GDM1 (cell line): ENCODE data around the gene SPC24.
"Not testable (repeated sequence)": the region's sequence is repeated elsewhere in the genome, so short reads cannot be mapped to it uniquely, and the experiment has no call there.

Source experiments
- DNase-seq: peaks from one replicate; lab custom pipeline; 2025; lab: John Stamatoyannopoulos, UW

Gene SPC24

DNA sequence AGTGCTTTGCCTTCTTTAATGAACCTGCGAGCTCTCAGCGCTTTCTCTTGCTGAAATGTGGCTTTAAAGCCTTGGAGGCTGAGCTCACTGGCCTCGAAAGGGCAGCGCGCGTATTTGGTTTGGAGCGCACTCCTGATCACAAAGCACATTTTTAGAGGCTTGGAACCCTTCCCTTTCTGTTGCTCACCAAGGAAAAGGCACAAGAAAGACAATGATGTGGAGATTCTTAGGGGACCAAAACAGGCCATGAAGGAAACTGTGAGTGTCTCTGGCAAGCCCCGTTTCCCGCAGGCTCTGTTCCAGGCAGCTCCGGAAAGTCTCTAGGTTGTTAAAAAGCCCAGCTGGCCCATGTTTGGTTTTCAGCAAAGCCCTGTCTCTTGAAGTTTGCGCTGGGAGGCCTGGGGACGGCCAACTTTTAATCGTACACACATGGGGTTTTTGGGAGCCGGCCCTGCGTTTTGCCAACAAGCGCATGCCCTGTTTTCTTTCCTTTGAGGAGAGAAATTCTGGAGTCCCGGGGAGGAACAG is 9.4 kb upstream of the SPC24 start:
- DNase-seq = no peak

DNA sequence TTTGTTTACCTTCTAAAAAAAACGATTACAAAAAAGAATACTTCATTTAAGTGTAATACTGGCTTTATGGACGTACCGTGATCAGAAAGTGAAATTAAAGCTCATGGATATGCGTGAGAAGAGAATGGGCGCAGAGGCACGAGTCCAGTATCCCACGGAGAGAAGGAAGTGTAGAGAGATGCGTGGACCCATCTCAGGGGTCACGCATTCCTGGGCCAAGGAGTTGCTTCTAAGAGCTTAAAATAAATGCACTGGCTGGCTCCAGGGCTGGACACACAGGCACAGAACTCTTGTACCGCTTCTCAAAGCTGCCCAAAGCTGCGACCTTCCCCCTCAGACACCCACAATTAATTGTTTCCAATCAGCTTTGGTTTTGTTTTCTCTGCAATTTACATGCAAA is 8.7 kb upstream of the SPC24 start:
- DNase-seq = no peak

DNA sequence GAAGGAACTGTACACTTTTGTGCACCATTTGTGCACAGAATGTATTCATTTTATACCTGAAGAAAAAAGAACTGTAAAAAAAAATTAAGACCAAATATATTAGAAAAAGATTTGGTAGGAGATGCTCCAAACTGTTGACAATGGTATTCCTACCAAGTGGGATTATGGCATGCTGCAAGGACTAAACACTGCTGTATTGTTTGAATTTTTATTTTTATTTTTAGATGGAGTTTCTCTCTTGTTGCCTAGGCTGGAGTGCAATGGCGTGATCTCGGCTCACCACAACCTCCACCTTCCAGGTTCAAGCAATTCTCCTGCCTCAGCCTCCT is 4.8 kb upstream of the SPC24 start:
- DNase-seq = not testable (repeated sequence)

DNA sequence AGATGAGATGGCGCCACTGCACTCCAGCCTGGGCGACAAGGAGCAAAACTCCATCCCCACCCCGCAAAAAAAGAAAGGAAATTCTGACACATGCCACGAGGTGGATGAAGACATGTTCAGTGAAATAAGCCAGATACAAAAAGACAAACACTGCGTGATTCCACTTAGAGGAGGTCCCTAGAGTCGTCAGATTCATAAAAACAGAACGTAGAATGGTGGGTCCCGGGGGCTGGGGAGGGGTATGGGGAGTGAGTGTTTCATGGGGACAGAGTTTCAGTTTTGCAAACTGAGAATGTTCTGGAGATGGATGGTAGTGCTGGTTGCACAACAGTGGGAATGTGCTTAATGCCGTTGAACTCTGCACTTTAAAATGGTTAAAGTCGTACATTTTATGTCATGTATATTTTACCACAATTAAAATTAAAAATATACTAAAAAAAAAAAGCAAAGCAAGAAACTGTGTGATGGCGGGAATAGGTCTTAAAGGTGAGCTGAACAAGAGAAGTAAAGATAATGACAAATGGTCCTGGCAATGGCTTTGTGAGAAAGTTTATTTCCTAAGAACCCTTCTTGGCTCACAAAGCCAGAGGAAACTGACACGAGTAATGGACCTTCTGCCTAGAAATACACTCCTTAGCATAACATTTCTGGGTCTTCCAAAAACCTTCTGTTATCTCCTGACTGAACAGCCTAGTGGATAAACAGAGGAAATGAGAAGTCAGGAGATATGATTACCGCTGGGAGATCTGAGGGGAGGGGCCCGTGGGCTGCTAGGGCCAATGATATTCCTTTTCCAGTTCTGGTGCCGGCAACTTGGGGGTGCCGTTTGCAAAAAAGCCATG is 4.2 kb upstream of the SPC24 start:
- no peak for DNase-seq

DNA sequence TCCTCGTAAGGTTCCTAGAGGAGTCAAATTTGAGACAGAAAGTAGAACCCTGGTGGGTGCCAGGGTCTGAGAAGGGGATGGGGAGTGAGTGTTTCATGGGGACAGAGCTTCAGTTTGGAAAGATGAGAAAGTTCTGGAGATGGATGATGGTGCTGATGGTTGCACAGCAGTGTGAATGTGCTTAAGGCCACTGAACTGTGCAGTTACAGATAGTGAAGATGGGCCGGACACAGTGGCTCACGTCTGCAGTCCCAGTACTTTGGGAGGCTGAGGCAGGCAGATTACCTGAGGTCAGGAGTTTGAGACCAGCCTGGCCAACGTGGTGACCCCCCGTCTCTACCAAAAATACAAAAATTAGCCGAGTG is 917 bp downstream of the SPC24 start:
- DNase-seq = no peak

DNA sequence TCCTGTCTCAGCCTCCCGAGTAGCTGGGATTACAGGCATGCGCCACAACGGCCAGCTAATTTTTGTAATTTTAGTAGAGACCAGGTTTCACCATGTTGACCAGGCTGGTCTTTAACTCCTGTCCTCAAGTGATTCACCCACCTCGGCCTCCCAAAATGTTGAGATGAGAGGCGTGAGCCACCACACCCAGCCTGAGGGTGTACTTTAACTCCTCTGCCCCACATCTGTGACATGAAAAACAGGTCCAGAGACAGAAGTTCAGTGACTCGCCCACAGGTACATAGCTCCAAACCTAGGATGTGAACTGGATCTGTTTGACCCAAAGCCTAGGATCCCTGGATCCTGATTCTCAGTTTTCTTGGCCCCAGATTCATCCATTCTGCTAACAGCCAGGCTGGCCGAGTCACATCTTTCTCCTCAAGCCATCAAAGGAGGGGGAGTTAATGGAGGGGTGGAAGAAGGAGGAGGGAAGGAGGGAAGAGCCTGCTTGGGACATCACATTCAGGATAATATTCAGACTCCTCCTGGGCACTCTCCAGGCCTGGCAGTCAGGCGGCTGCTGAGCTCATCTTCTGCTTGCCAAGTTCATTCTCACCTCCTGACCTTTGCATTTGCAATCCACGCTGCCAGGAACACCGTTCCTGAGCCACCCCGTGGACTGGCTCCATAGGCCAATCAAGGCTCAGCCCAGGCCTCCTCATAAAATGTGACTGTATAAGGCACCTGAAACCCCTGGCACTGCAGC is 3.1 kb downstream of the SPC24 start:
- DNase-seq = no peak

DNA sequence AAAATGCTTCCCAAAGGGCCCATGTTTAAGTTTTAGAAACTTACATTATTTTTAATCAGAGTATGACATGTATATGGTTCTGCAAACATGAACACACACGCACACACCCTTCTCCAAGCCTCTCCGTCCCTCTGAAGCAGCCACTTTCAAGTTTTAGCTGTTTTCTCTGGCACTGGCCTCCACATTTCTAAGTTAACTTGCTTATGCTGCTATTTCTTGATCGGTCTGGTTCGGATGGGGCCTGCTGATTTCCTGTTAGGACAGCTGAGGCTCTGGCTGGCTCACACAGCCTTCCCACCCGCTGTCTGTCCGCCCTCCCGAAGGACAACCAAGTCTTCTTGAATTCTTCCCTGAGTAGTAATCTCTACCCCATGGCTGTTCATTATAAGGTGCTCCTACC is 4.4 kb downstream of the SPC24 start:
- DNase-seq = no peak

DNA sequence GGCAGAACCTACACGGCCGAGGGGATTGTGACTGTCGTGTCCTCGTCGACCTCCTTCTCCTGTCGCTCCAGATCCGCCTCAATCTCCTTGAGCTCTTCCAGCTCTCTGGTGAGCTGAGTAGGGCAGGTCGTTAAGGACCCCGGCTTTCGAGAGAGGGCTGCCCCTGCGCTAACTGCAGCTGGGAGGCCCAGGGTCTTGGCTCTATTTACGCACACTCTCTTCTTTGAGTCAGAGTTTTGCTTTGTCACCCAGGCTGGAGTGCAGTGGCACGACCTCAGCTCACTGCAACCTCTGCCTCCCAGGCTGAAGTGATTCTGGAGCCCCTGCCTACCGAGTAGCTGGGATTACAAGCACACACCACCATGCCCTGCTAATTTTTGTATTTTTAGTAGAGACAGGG is 7.6 kb downstream of the SPC24 start:
- no peak for DNase-seq

DNA sequence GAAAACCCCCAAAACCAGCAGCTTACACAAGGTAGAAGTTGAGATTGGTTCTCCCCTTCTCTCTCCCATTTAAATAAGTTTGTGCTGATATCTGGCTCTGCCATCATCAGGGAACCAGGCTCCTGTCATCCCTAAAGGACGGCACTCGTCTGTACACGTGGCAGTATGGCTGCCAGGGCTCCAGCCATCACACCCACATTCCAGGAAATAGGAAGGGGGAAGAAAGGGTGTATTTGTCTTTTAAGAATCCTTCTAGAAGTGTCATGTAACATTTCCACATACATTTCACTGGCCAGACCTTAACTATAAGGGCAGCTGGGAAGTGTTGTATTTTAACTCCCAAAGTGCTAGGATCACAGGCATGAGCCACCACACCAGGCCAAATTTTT is 10.1 kb downstream of the SPC24 start:
- no peak for DNase-seq

DNA sequence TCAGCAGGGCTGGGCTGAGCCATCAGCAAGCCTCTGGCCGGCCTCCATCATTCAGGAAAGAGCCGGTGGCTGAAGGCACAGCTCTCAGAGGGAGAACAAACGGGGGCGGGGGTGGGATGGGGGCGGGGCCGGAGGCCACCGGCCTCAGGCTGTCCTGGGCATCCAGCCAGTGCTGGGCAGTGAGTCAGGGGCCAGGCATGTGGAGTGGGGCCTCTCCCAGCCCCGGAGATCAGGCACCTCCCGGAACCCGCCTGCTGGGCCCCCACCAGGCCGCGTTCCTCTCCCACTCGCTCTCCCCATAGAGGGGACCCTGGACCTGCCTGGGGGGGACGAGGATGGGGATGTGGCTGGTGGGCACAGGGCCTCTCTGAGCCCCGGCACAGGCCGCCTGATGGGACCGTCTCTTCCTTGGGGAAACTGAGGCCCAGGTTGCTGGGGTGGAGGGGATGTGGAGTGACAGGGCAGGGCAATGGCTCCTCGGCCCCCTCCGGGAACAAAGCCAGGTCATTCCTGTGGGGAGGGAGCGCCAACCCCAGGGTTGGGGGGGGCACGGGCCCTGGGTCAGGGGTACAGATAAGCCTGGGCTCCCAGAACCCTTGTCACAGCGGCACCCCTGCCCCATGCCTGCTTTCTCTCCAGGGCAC is 12.9 kb downstream of the SPC24 start:
- DNase-seq = no peak

DNA sequence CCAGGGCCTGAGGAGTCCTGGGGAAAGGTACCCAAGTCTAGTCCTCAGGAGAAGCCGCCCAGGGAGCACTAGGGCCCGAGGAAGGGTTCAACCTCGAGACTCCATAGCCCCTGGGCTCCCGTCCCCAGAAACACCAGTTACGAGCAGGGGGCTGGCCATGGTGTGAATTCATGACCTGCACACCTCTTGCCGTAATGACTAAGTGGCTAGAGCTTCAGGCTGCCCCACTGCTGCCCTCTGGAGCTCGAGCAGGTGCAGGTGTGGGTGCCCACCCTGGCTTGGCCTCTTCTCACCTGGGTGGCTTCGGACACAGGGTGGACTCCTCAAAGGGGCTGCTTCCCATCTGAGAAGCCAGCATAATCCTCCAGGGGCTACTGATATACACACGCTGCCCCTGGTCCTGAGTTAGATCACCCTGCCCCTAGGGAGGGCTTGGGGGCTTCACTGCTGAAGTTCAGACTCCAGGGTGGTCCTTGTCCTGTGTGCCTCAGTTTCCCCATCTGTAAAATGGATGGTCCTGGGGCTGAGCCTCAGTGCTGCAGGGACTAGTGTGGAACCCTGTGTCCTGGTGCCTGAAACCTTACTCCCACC is 13.6 kb downstream of the SPC24 start:
- no peak for DNase-seq

DNA sequence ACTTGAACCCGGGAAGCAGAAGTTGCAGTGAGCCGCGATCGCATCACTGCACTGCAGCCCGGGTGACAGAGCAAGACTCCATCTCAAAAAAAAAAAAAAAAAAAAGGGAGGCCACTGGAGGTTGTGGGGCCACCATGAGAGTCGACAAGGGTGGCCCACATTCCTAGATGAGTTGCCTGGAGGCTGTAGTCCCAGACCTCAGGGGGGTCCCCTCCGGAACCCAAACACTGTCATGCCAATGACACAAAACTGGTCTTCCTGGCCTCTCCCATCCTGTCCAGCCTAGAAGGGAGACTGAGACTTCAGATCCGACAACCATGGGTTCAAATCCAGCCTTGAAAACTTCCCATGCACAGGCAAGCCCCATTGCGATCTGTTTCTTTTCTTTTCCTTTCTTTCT is 14.7 kb downstream of the SPC24 start:
- DNase-seq = no peak

DNA sequence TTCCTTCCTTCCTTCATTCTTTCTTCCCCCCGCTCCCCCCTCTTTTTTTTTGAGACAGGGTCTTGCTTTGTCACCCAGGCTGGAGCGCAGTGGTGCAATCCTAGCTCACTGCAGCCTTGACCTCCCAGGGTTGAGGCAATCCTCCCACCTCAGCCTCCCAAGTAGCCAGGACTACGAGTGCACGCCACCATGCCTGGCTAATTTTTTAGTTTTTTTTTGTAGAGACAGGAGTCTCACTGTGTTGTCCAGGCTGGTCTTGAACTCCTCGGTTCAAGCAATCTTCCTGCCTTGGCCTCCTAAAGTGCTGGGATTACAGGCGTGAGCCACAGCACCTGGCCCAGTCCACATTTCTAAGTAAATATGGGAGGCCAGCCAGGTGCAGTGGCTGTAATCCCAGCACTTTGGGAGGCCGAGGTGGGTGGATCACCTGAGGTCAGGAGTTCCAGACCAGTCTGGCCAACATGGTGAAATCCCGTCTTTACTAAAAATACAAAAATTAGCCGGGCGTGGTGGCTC is 15.5 kb downstream of the SPC24 start:
- DNase-seq = not testable (repeated sequence)

DNA sequence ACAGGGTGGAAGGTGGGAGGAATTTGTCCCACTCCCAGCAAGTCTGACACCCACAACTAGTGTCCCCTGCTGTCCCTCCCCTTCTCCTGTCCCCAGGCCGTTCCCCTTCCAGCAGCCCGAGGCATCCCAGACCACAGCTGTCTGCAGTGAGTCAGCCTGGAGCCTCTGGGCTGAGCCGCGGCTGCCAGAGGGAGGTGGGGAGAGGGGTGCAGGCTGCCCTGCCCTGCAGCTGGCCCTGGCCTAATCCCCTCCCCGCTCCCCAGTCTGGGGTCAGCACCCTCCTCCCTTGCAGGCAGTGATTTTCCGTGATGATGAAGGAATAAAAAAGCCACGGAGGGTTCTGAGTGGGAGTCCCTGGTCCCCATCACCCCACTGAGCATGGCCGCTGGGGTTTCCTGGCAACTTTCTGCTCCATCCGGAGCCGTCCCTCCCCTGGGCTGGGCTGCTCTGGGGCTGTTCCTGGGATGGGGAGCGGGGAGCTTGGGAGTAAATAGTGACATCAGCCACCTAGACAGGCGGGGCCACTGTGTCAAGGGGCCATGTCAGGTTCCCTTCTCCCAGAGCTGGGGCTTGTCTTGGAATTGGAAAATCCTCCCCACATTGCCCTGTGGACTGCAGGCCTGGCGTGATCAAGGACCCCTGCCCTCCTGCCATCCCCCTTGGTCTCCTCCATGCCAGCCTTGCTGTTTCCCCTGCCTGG is 16.8 kb downstream of the SPC24 start:
- DNase-seq = no peak

DNA sequence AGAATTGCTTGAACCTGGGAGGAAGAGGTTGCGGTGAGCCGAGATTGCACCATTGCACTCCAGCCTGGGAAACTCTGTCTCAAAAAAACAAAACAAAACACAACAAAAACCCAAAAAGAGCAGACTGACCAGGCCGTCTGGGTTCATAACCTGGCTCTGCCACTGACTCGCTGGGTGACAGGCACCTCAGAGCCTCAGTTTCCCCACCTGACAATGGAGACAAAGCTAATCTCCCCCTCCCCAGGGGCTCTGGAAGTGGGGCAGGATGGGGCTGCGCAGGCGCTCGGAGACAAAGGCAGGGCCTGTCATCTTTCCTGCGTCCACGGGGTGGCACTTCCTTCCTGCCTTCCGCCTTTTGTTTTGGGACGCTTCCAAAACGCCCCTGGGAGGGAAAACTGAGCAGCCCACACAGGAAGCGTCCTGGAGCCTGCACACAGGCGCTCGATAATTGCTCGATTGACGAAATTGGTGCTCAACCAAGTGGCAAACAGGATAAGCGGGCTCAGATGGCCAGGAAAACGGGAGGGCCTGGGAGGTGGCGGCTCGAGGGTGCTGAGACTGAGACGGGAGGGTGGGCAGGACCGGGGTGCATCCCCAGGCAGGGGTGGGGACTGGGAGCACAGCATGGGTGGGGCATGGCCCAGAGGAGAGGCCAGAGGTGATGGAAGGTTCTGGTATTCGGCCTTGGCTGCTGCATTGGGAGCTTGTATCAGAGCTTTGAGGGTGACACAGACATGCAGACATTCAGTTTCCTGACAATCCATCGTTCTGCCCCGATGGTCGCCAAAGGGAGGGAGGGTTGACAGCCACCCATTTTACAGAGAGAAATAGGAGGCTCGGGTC is 17.8 kb downstream of the SPC24 start:
- no peak for DNase-seq

DNA sequence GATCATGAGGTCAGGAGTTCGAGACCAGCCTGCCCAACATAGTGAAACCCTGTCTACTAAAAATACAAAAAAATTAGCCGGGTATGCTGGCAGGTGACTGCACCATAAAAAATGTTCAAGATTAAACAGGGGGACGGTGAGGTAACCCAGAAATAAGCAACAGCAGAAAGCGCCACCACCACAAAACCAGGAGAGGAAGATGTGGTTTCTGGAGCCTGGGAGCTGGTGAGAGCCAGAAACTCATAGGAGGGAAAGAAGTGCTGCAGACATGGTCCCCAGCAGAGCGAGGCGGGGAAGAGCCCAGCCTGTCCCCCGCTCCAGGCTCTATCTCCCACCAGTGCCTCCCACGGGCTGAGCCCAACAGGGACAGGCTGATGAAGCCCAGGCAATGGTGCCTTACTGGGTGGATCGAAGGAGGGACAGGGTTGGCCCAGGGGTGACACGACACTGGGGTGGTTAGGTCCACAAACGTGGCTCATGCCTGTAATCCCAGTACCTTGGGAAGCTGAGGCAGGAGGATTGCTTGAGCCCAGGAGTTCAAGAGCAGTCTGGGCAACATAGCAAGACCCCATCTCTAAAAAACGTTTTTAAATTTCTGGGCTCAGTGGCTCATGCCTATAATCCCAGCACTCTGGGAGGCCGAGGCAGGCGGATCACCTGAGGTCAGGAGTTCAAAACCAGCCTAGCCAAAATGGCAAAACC is 19.0 kb downstream of the SPC24 start:
- DNase-seq = no peak

DNA sequence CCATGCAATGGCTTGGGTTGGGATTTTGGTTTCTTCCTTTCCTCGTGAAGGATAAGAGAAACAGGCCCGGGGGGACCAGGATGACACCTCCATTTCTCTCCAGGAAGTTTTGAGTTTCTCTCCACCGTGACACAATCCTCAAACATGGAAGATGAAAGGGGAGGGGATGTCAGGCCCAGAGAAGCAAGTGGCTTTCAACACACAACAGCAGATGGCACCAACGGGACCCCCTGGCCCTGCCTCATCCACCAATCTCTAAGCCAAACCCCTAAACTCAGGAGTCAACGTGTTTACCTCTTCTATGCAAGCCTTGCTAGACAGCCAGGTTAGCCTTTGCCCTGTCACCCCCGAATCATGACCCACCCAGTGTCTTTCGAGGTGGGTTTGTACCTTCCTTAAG is 24.1 kb downstream of the SPC24 start:
- no peak for DNase-seq

DNA sequence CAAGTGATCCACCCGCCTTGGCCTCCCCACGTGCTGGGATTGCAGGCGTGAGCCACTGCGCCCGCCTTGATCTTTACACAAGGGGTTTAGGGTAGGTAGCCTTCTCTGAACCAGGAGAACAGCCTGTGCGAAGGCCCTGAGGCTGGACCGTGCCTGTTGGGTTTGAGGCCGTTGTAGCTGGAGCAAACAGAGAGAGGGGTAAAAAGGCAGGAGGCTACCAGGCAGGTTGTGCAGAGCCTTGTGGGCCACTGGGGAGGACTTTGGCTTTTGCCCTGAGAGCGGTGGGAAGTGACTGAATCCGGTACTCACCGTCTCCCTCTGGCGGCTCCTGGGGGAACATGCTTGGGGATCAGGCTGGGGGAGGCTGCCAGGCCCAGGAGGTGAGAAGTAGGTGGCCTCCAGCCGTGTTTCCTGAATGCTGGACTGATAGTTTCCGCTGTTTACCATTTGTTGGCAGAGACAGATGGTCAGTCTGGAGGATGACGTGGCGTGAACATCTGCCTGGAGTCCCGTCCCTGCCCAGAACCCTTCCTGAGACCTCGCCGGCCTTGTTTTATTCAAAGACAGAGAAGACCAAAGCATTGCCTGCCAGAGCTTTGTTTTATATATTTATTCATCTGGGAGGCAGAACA is 24.6 kb downstream of the SPC24 start:
- DNase-seq = peak; percentile 21

DNA sequence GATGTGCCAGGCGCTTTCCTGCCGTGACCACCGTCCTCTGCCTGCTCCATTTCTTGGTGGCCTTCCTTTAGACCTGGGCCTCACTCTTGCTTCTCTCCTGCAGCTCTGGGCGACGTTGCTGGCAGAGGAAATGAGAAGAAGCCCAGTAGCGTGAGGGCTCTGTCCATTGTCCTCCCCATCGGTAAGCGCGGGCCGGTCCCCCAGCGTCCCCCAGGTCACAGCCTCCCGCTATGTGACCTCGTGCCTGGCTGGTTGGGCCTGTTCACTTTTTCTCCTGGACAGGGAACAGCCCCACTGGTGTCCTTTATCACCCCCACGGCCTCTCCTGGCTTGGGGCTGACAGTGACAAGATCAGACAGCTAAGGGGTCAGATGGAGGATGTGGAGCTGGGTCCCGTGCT is 27.7 kb downstream of the SPC24 start:
- DNase-seq = no peak
